ENCODE measurements around the gene COLEC11.
A peak's percentile ranks its signal among the peaks of the same experiment; 100 is the strongest.

Gene COLEC11

GRCh38 chr2:3667151-3667631 is 72.3 kb downstream of the COLEC11 start:
- H3K36me3 ChIP-seq (ENCODE audit: insufficient read depth, low read length) = no peaks in the 10 kb centered on the region; the same call in 1 of the 2 replicates
- H3K4me1 ChIP-seq (ENCODE audit: insufficient read depth, low read length, severe bottlenecking) = peaks cover 46% of the 10 kb centered on the region
- no peaks in the 10 kb centered on the region for H3K79me2 ChIP-seq (ENCODE audit: insufficient read depth, low read length)
- no peaks in the 10 kb centered on the region for H3K27me3 ChIP-seq (ENCODE audit: insufficient read depth, low read length)
- H3K4me2 ChIP-seq (ENCODE audit: low read length) = peak overlapping the region; percentile 80
- H4K20me1 ChIP-seq (ENCODE audit: insufficient read depth, low read length) = no peaks in the 10 kb centered on the region
- no peaks in the 10 kb centered on the region for H3F3A ChIP-seq (ENCODE audit: insufficient read depth, low read length)
- no peaks in the 10 kb centered on the region for H3K9me3 ChIP-seq (ENCODE audit: low read length)
- H2AFZ ChIP-seq (ENCODE audit: low read length) = no peak overlapping the region
- H3K9me2 ChIP-seq (ENCODE audit: low read depth, low read length) = no peaks in the 10 kb centered on the region
- TF ChIP-seq CTCF (IDR thresholded peaks at IDR 0.05; ENCODE audit: low read length) (peak; percentile 20; the same call in 1 of the 2 replicates), EZH2 (IDR thresholded peaks at IDR 0.05; ENCODE audit: borderline replicate concordance, low read length) (no peak)
- peak overlapping the region; percentile 92 for H3K27ac ChIP-seq (ENCODE audit: low read depth, low read length, poor library complexity, severe bottlenecking)
- peak overlapping the region; percentile 57 for H3K4me3 ChIP-seq (ENCODE audit: low read depth, low read length, poor library complexity, severe bottlenecking)
- H3K9ac ChIP-seq (ENCODE audit: low read length) = peak overlapping the region; percentile 63

DNA sequence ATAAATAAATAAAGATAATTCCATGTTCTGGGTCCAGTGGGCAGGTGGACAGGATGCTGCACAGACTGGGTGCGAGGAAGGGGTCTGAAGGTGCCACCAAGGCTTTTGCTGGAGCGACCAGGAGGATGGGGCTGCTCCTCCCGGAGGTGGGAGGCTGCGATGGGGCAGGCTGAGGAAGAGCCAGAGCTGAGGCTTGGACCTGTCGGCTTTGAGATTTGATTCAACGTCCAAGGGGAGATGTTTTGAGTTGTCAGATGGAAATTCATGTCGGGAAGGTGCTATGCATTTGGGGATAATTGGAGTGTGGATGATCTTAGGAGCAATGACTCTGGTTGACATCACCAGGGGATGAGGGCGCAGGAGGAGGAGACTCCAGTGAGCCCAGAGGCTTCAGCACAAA is 74.7 kb downstream of the COLEC11 start:
- Histone ChIP-seq H3K4me3 (ENCODE audit: low read depth, low read length, poor library complexity, severe bottlenecking) (no peak overlapping the region), H3K27ac (ENCODE audit: low read depth, low read length, poor library complexity, severe bottlenecking) (no peak overlapping the region), H3F3A (ENCODE audit: insufficient read depth, low read length) (no peaks in the 10 kb centered on the region), H4K20me1 (ENCODE audit: insufficient read depth, low read length) (no peaks in the 10 kb centered on the region), H3K4me2 (ENCODE audit: low read length) (no peak overlapping the region), H3K4me1 (ENCODE audit: insufficient read depth, low read length, severe bottlenecking) (peaks cover 27% of the 10 kb centered on the region), H3K27me3 (ENCODE audit: insufficient read depth, low read length) (no peaks in the 10 kb centered on the region), H3K79me2 (ENCODE audit: insufficient read depth, low read length) (no peaks in the 10 kb centered on the region), H3K9me2 (ENCODE audit: low read depth, low read length) (no peaks in the 10 kb centered on the region), H3K9ac (ENCODE audit: low read length) (no peak overlapping the region), H3K36me3 (ENCODE audit: insufficient read depth, low read length) (no peaks in the 10 kb centered on the region; the same call in 1 of the 2 replicates), H2AFZ (ENCODE audit: low read length) (no peak overlapping the region), H3K9me3 (ENCODE audit: low read length) (no peaks in the 10 kb centered on the region)
- TF ChIP-seq EZH2 (IDR thresholded peaks at IDR 0.05; ENCODE audit: borderline replicate concordance, low read length) (no peak), CTCF (IDR thresholded peaks at IDR 0.05; ENCODE audit: low read length) (no peak)

- H4K20me1 ChIP-seq (ENCODE audit: insufficient read depth, low read length) = no peaks in the 10 kb centered on the region
- no peaks in the 10 kb centered on the region for H3F3A ChIP-seq (ENCODE audit: insufficient read depth, low read length)
- no peaks in the 10 kb centered on the region; the same call in 1 of the 2 replicates for H3K36me3 ChIP-seq (ENCODE audit: insufficient read depth, low read length)
- no peak overlapping the region for H3K27ac ChIP-seq (ENCODE audit: low read depth, low read length, poor library complexity, severe bottlenecking)
- no peaks in the 10 kb centered on the region for H3K9me2 ChIP-seq (ENCODE audit: low read depth, low read length)
- no peaks in the 10 kb centered on the region for H3K9me3 ChIP-seq (ENCODE audit: low read length)
- no peak overlapping the region for H3K4me3 ChIP-seq (ENCODE audit: low read depth, low read length, poor library complexity, severe bottlenecking)
- H2AFZ ChIP-seq (ENCODE audit: low read length) = no peak overlapping the region
- H3K9ac ChIP-seq (ENCODE audit: low read length) = no peak overlapping the region
- H3K27me3 ChIP-seq (ENCODE audit: insufficient read depth, low read length) = no peaks in the 10 kb centered on the region
- H3K4me1 ChIP-seq (ENCODE audit: insufficient read depth, low read length, severe bottlenecking) = peaks cover 27% of the 10 kb centered on the region
- no peaks in the 10 kb centered on the region for H3K79me2 ChIP-seq (ENCODE audit: insufficient read depth, low read length)
- TF ChIP-seq CTCF (IDR thresholded peaks at IDR 0.05; ENCODE audit: low read length) (no peak), EZH2 (IDR thresholded peaks at IDR 0.05; ENCODE audit: borderline replicate concordance, low read length) (no peak)
- H3K4me2 ChIP-seq (ENCODE audit: low read length) = no peak overlapping the region
Observed at GRCh38 chr2:3670376-3670775, 75.5 kb downstream of the COLEC11 start.

Data from OCI-LY1 (cell line).